ENCODE data around the gene SMIM28.

DNA sequence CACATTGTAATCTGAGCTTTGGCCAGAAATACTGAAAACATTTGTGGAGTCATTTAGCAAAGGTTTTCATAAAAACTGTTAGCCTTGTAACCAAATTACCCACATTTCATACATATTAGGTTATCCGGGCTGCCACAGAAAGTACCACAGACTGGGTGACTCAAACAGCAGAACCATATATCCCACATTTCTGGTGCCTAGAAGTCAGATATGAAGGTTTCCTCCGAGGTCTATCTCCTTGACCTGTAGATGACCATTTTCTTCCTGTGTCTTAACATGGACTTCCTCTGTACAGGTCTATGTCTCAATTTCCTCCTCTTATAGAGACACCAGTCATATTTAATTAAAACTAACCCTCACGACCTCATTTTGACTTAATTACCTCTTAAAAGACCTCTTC, 49.5 kb upstream of the SMIM28 start:
- TF ChIP-seq CTCF (IDR thresholded peaks at IDR 0.05) (no peak), POLR2AphosphoS5 (IDR thresholded peaks at IDR 0.05; ENCODE audit: low read depth, low read length) (no peak), TCF7L2 (IDR thresholded peaks at IDR 0.05; ENCODE audit: low read depth, low read length) (no peak), REST (IDR thresholded peaks at IDR 0.05; ENCODE audit: insufficient read depth in 1 of 2, low read depth in 2 of 2, low read length in 1 of 2) (no peak), SIN3A (IDR thresholded peaks at IDR 0.05; ENCODE audit: borderline replicate concordance, insufficient read depth, low read depth, low read length) (no peak)

Data from Panc1 (cell line).